C4-2B (cell line): ENCODE measurements around the gene TYSND1.

Source experiments
- ZFX ChIP-seq: fragments of 450-650 bp; IDR thresholded peaks from 2 replicates; pipeline ENCODE4 v1.6.1; 2017
- TF ChIP-seq, protein P1 (sequence below): fragments of 450-650 bp; conservative IDR thresholded peaks from 2 replicates; pipeline ENCODE4 v1.5.1; 2017; ENCODE audit warnings: mild to moderate bottlenecking

DNA sequence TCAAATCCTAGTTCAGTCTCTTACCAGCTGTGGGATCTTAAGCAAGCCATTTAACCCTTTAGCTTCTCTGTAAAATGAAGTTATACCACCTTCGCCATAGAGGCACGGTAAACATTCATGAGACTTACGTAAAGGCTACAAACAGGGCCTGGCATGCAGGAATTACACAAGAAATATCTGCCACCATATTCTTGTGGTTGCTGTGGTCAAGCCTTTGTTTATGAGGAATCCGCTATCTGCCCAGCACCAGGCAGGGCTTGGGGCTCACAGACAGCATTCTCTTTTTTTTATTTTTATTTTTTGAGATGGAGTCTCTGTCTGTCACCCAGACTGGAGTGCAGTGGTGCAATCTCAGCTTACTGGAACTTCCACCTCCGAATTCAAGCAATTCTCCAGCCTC, 23.8 kb downstream of the TYSND1 start:
- TF ChIP-seq, protein P1, sequence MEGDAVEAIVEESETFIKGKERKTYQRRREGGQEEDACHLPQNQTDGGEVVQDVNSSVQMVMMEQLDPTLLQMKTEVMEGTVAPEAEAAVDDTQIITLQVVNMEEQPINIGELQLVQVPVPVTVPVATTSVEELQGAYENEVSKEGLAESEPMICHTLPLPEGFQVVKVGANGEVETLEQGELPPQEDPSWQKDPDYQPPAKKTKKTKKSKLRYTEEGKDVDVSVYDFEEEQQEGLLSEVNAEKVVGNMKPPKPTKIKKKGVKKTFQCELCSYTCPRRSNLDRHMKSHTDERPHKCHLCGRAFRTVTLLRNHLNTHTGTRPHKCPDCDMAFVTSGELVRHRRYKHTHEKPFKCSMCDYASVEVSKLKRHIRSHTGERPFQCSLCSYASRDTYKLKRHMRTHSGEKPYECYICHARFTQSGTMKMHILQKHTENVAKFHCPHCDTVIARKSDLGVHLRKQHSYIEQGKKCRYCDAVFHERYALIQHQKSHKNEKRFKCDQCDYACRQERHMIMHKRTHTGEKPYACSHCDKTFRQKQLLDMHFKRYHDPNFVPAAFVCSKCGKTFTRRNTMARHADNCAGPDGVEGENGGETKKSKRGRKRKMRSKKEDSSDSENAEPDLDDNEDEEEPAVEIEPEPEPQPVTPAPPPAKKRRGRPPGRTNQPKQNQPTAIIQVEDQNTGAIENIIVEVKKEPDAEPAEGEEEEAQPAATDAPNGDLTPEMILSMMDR, result no peak
- no peak for TF ChIP-seq ZFX
